GM10847 (cell line): ENCODE results near the gene RFNG.

Source experiments
- POLR2A ChIP-seq: IDR thresholded peaks from 2 replicates; pipeline ENCODE4 v1.6.1; 2011; ENCODE audit not compliant: insufficient read length; ENCODE audit errors: extremely low read depth

RFNG gene

DNA sequence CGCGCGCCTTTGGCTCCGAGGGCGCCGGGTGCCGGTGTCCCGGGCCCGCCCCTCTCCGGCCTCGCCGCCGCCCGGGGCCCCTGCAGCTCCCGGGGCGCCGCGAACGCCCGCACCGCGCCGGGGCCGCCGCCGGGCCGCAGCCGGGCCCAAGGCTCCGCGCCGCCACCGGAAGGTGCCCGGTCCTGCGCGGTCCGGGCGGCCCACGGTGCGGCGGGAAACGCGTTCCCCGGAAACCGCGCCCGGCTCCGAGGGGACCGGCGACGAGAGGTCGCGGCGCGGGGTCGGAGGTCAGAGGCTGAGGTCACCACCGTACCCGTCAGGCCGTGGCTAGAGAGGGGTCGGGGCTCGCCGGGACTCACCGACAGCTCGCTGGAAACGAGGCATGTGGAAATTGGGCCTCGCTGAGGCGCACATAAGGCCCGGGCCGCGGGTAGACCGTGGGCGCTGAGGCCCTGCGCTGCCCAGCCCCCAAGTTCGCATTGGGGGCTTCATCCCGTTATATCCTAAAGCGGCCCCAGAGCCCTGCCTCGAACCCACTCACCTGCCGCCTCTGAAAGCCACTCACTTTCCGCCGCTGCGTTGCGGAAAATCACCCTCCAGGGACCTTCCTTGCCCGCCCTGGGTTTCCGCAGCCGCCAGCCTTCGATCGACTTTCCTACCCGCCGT lies 14.2 kb upstream of the RFNG start, which contains the start of gene DUS1L:
TSS of gene DUS1L (minus strand) at position 167 of the 666 bp plus-strand sequence. CDS start 745 bp downstream, outside the sequence.
- TF ChIP-seq POLR2A: peak; percentile 75

DNA sequence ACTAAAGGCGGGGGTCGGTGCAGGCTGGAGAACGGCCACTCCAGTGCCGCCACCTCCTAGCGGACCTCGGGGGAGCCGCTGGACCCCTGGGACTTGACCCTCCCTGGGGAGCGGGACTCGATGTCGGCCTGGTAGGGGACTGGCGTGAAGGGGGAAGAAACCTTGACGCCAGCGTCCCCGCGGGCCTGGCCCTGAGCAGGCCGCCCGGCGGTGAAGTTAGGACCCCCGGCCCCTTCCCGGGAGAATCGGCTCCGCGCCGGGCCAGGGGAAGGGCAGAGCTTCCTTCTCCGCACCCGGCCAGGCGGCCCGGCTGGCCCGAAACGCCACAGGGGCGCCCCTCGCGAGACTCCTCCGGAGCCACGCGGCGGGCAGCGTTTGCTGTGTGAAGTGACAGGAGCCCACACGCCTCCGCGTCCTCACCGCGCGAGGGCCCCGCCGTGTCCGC lies 13.6 kb upstream of the RFNG start:
- no peak for TF ChIP-seq POLR2A

DNA sequence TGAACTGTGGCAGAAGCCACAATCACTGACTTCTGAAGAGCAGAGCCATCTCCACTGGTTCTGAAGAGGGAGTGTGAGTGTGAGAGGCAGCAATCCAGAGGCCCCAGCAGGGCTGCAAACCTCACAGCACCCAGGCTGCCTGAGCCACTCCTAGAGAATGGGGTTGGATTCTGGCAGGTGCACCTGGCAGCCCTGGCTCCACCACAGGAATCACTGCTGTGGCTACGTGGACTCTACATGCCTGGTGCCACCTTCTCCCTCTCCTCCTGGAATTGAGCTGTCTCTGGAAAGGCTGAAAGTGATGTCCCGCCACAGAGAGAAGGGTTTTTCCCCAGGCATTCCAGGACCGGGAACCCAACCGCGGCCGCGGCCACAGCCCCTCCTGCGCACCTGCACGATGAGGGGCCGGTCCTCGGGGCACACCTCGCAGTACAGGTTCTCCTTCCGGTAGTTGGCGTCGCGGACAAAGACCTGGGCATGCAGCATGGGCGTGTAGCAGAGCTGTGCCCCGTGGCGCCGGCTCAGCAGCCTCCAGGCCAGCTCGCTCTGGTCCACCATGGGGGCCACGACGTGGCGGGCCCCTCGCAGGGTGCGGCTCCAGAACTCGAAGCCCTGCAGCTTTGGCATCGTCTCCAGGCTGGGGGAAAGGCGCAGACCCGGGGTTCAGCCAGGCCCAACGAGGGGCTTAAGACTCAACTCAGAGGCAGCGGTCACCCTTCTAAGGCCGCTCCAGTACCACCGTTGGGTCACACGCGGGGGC lies 13.0 kb upstream of the RFNG start:
- no peak for TF ChIP-seq POLR2A

- TF ChIP-seq POLR2A: no peak
These were observed 12.1 kb upstream of the RFNG start for GRCh38 chr17:82063424-82064415.

DNA sequence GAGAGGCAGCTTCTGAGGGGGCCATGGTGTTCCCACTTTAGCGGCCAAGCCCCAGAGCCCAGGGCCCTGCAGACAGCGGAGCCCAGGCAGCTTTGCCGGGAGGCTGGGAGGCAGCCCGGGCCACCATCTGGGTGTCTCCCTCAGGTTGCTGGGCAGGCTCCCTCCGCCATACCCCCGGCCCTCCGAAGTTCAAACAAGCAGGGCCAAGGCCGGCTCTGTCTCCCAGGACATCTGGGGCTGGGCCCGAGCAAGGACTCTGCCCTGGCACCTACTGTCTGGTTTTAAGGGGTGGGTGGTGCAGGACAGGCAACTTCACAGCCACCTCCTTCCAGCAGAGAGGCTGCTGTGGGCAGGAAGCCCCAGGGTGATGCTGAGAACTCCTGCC lies 11.4 kb upstream of the RFNG start:
- no peak for TF ChIP-seq POLR2A

DNA sequence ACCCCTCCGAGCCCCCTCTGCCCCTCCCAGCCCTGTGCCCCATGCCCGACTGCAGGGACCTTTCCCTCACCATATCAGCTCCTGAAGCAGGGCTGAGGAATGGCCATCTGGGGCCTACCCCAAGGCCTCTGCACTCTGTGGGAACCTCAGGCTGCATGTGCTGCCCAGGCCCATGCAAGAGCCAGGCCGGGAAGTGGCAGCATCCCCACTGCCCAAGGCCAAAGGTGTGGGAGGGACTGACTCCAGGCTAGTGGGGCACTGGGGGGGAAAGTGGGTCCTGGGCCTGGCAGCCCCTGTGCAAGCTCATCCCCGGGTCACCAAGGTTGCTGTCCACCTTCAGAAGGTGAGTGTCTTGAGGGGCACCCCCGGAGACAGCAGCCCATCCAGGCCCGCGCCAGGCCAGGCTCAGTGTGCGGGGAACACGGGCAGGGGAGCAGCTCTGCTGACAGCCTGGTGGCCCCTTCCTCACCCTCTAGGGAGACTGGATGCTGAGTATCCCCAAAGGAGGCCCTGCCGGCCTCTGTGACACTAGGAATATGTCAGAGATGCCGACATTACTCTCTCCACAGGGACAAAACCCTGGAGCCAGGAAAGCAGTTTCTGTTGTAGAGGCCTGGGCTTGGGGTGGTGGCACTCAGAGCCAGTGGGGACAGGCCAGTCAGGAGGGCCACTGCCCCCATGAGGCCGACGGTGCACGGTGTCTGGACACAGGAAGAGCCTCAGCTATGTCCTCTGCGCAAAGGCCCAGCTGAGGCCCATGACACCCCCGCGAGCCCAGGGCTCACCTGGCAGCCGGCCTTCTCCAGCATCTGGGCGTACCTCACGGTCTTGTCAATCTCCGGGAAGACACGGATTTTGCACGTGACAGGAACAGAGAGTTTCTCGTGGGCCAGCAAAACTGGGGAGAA lies 10.7 kb upstream of the RFNG start:
- no peak for TF ChIP-seq POLR2A

GRCh38 chr17:82061047-82061925 lies 9.7 kb upstream of the RFNG start:
- no peak for TF ChIP-seq POLR2A

DNA sequence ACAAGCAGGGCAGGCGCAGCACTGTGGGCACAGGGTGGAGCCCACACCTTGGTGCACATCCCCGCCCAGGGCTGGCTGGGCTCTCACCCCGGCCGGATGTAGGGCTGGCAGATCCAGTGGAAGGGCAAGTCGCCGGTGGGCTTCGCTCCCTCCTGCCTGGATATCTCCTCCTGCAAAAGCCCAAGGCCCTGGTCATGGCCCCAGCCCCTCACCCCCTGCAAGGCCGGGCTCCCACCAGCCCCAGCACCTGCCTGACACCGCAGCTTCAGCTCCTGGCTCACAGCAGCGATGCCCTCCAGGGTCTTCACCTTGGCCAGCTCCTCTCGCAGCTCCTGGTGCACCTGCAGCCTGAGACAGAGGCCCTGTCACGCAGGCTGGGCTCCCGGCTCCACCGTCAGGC lies 9.0 kb upstream of the RFNG start:
- no peak for TF ChIP-seq POLR2A

DNA sequence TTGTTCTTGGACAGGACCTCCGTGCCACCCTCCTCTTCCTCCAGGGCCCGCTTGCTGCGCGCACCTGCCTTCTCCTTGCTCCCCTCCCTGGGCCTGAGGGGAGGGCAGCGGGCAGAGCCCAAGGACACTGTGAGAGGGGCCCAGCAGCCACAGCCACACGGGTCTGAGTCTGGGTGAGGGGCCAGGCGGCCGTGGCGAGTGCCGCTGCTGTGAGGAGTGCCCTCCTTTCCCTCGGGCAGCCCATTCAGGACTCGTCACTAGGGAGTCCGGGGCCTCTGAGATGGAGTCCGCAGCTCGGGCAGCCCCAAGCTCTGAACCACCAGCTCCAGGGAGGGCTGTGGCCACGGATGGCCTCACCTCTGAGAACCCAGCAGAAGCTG lies 8.4 kb upstream of the RFNG start:
- no peak for TF ChIP-seq POLR2A

- no peak for TF ChIP-seq POLR2A
These were observed 7.8 kb upstream of the RFNG start for GRCh38 chr17:82059272-82060000.

DNA sequence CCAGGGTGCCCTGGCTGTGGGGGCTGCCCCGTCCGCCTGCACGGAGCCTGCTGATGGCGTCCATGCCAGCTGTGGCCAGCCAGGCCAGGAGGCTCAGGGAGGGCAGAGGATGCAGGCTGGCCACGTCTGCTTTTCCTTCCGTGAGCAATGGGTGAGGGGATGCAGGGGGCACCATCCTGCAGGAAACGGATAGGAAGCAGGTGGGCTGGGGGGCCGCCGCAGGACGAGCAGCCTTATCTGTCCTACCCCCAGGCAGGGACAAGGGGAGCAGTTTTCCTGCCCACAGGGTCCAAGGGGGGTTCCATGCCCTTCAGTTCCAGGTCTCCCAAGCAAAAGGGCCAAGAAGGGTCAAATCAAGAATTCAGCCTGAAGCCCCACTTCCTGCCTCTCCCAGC lies 7.2 kb upstream of the RFNG start:
- TF ChIP-seq POLR2A: no peak

DNA sequence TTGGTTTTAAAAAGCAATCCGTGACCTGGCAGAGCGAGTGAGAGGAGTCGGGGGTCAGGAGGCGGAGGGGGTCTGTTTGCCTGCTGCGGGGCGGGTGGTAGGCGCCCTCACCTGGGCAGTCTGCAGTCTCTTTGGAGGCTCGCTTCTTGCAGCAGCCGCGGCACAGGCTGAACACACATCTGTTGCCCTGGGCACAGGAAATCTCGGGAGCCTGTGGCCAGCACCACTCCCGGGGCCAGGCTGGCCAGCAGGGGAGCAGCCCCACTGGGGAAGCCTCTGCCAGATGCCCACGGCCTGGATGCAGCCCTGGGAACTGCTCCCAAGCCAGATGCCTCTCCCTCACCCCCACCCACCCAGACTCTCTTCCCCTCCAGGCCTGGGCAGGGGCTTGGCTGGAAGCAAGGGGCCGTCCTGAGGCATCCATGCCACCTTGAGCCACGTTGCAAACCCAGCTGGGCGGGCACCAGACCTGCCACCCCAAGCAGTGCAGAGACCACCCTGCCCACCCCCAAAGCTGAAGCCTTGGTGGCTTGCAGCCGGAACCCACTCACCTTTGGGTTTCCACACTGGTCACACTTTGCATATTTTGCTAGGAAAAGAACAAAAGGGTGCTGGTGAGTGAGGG lies 6.7 kb upstream of the RFNG start:
- no peak for TF ChIP-seq POLR2A
